ENCODE measurements around the gene TDRD10. TPM values are rescaled to one million over a fixed set of nuclear protein-coding genes. Genes with fewer than 3 reads are reported as not detected.
A peak's percentile ranks its signal among the peaks of the same experiment; 100 is the strongest.
"Not testable (repeated sequence)": the region's sequence is repeated elsewhere in the genome, so short reads cannot be mapped to it uniquely, and the experiment has no call there.

Gene TDRD10
- total RNA-seq, 1 donor from 2014 or later = not detected

GRCh38 chr1:154483941-154484803 is 17.8 kb upstream of the TDRD10 start:
- TF ChIP-seq CTCF (IDR thresholded peaks at IDR 0.05; ENCODE audit: insufficient read depth, low read length, poor library complexity, severe bottlenecking) = no peak
- peak; percentile 85 for DNase-seq (ENCODE audit: low read depth)
- Histone ChIP-seq H3K36me3 (ENCODE audit: control insufficient read depth, insufficient read depth, low read length) (no peaks in the 10 kb centered on the region), H3K27me3 (ENCODE audit: control insufficient read depth, insufficient read depth, low read length) (peaks cover 7% of the 10 kb centered on the region), H3K4me3 (ENCODE audit: low read depth, low read length) (no peak overlapping the region)

- peaks cover 10% of the 10 kb centered on the region for H3K27me3 ChIP-seq (ENCODE audit: control insufficient read depth, insufficient read depth, low read length)
- no peak for DNase-seq (ENCODE audit: low read depth)
- H3K4me3 ChIP-seq (ENCODE audit: low read depth, low read length) = no peak overlapping the region
- TF ChIP-seq CTCF (IDR thresholded peaks at IDR 0.05; ENCODE audit: insufficient read depth, low read length, poor library complexity, severe bottlenecking) = no peak
- H3K36me3 ChIP-seq (ENCODE audit: control insufficient read depth, insufficient read depth, low read length) = no peaks in the 10 kb centered on the region
Observed at GRCh38 chr1:154485106-154485505, 16.9 kb upstream of the TDRD10 start.

- DNase-seq (ENCODE audit: low read depth) = no peak
- no peak for TF ChIP-seq CTCF (IDR thresholded peaks at IDR 0.05; ENCODE audit: insufficient read depth, low read length, poor library complexity, severe bottlenecking)
- peaks cover 12% of the 10 kb centered on the region for H3K27me3 ChIP-seq (ENCODE audit: control insufficient read depth, insufficient read depth, low read length)
Observed at GRCh38 chr1:154485910-154486496, 16.0 kb upstream of the TDRD10 start.

GRCh38 chr1:154486756-154487155 is 15.3 kb upstream of the TDRD10 start:
- DNase-seq (ENCODE audit: low read depth); H3K4me3 ChIP-seq (ENCODE audit: low read depth, low read length); H3K36me3 ChIP-seq (ENCODE audit: control insufficient read depth, insufficient read depth, low read length): not testable (repeated sequence)
- peaks cover 14% of the 10 kb centered on the region for H3K27me3 ChIP-seq (ENCODE audit: control insufficient read depth, insufficient read depth, low read length)

More at GRCh38 chr1:154485910-154486496, 16.0 kb upstream of the TDRD10 start:
- Histone ChIP-seq H3K4me3 (ENCODE audit: low read depth, low read length) (no peak overlapping the region), H3K36me3 (ENCODE audit: control insufficient read depth, insufficient read depth, low read length) (no peaks in the 10 kb centered on the region)

- DNase-seq (ENCODE audit: low read depth) = no peak
- Histone ChIP-seq H3K27me3 (ENCODE audit: control insufficient read depth, insufficient read depth, low read length) (peaks cover 16% of the 10 kb centered on the region), H3K36me3 (ENCODE audit: control insufficient read depth, insufficient read depth, low read length) (no peaks in the 10 kb centered on the region), H3K4me3 (ENCODE audit: low read depth, low read length) (no peak overlapping the region)
- no peak for TF ChIP-seq CTCF (IDR thresholded peaks at IDR 0.05; ENCODE audit: insufficient read depth, low read length, poor library complexity, severe bottlenecking)
Observed at GRCh38 chr1:154488922-154489321, 13.1 kb upstream of the TDRD10 start.

GRCh38 chr1:154489695-154490274 is 12.2 kb upstream of the TDRD10 start:
- Histone ChIP-seq H3K36me3 (ENCODE audit: control insufficient read depth, insufficient read depth, low read length) (no peaks in the 10 kb centered on the region), H3K4me3 (ENCODE audit: low read depth, low read length) (no peak overlapping the region), H3K27me3 (ENCODE audit: control insufficient read depth, insufficient read depth, low read length) (peaks cover 16% of the 10 kb centered on the region)
- no peak for DNase-seq (ENCODE audit: low read depth)
- no peak for TF ChIP-seq CTCF (IDR thresholded peaks at IDR 0.05; ENCODE audit: insufficient read depth, low read length, poor library complexity, severe bottlenecking)

Measured in kidney epithelial cell (primary cell).